ENCODE data around the gene PRR15L.
"Not testable (repeated sequence)": the region's sequence is repeated elsewhere in the genome, so short reads cannot be mapped to it uniquely, and the experiment has no call there.

Gene PRR15L

GRCh38 chr17:48002916-48003416 lies 45.3 kb upstream of the PRR15L start:
- TF ChIP-seq CTCF (IDR thresholded peaks at IDR 0.05; ENCODE audit: insufficient read depth, low read length, poor library complexity, severe bottlenecking) = no peak
- H3K4me3 ChIP-seq (replicated peaks; ENCODE audit: low read depth, low read length) = no peak overlapping the region
- no peak for DNase-seq (ENCODE audit: extremely low read depth, insufficient read length)

GRCh38 chr17:48002266-48002915 lies 44.7 kb upstream of the PRR15L start:
- DNase-seq (ENCODE audit: extremely low read depth, insufficient read length) = peak; percentile 42
- TF ChIP-seq CTCF (IDR thresholded peaks at IDR 0.05; ENCODE audit: insufficient read depth, low read length, poor library complexity, severe bottlenecking) = no peak
- H3K27me3 ChIP-seq (replicated peaks; ENCODE audit: control insufficient read depth, insufficient read depth, low read length) = no peaks in the 10 kb centered on the region; the same call in 1 of the 2 replicates
- no peaks in the 10 kb centered on the region for H3K36me3 ChIP-seq (ENCODE audit: control insufficient read depth, insufficient read depth, low read length)
- no peak overlapping the region for H3K4me3 ChIP-seq (replicated peaks; ENCODE audit: low read depth, low read length)

More at GRCh38 chr17:48002916-48003416, 45.3 kb upstream of the PRR15L start:
- H3K36me3 ChIP-seq (ENCODE audit: control insufficient read depth, insufficient read depth, low read length) = no peaks in the 10 kb centered on the region
- no peaks in the 10 kb centered on the region; the same call in 1 of the 2 replicates for H3K27me3 ChIP-seq (replicated peaks; ENCODE audit: control insufficient read depth, insufficient read depth, low read length)

GRCh38 chr17:48001657-48002056 lies 44.0 kb upstream of the PRR15L start:
- H3K27me3 ChIP-seq (replicated peaks; ENCODE audit: control insufficient read depth, insufficient read depth, low read length); H3K4me3 ChIP-seq (replicated peaks; ENCODE audit: low read depth, low read length); H3K36me3 ChIP-seq (ENCODE audit: control insufficient read depth, insufficient read depth, low read length); DNase-seq (ENCODE audit: extremely low read depth, insufficient read length): not testable (repeated sequence)

GRCh38 chr17:48001197-48001596 lies 43.5 kb upstream of the PRR15L start:
- no peak for DNase-seq (ENCODE audit: extremely low read depth, insufficient read length)
- H3K27me3 ChIP-seq (replicated peaks; ENCODE audit: control insufficient read depth, insufficient read depth, low read length) = no peaks in the 10 kb centered on the region; the same call in 1 of the 2 replicates
- no peaks in the 10 kb centered on the region for H3K36me3 ChIP-seq (ENCODE audit: control insufficient read depth, insufficient read depth, low read length)
- no peak for TF ChIP-seq CTCF (IDR thresholded peaks at IDR 0.05; ENCODE audit: insufficient read depth, low read length, poor library complexity, severe bottlenecking)
- no peak overlapping the region for H3K4me3 ChIP-seq (replicated peaks; ENCODE audit: low read depth, low read length)

- H3K27me3 ChIP-seq (replicated peaks; ENCODE audit: control insufficient read depth, insufficient read depth, low read length) = no peaks in the 10 kb centered on the region; the same call in 1 of the 2 replicates
- DNase-seq (ENCODE audit: extremely low read depth, insufficient read length) = no peak
- TF ChIP-seq CTCF (IDR thresholded peaks at IDR 0.05; ENCODE audit: insufficient read depth, low read length, poor library complexity, severe bottlenecking) = no peak
- H3K36me3 ChIP-seq (ENCODE audit: control insufficient read depth, insufficient read depth, low read length) = no peaks in the 10 kb centered on the region
- no peak overlapping the region for H3K4me3 ChIP-seq (replicated peaks; ENCODE audit: low read depth, low read length)
Measured at GRCh38 chr17:47999582-47999981, 41.9 kb upstream of the PRR15L start.

GRCh38 chr17:47998044-47998443 lies 40.4 kb upstream of the PRR15L start:
- TF ChIP-seq CTCF (IDR thresholded peaks at IDR 0.05; ENCODE audit: insufficient read depth, low read length, poor library complexity, severe bottlenecking) = no peak
- DNase-seq (ENCODE audit: extremely low read depth, insufficient read length) = no peak
- Histone ChIP-seq H3K4me3 (replicated peaks; ENCODE audit: low read depth, low read length) (no peak overlapping the region), H3K27me3 (replicated peaks; ENCODE audit: control insufficient read depth, insufficient read depth, low read length) (peaks cover 2% of the 10 kb centered on the region), H3K36me3 (ENCODE audit: control insufficient read depth, insufficient read depth, low read length) (no peaks in the 10 kb centered on the region)
